MM.1S (cell line): ENCODE data around the gene PPM1K.

Experiments used
- DNase-seq: peaks from one replicate; pipeline ENCODE4 v3.0.0-alpha.2; 2015
- H2AFZ ChIP-seq: fragments of 300-600 bp; sonication (generic); 2 replicates; pipeline ENCODE4 v1.6.0; 2016; ENCODE audit warnings: antibody characterized with exemption, low read length
- H3F3A ChIP-seq: fragments of 300-600 bp; sonication (generic); 2 replicates; pipeline ENCODE4 v1.6.1; 2016; ENCODE audit warnings: mild to moderate bottlenecking, antibody characterized with exemption, low read length, moderate library complexity, mixed read lengths; ENCODE audit not compliant: insufficient read depth
- H3K27ac ChIP-seq: fragments of 300-600 bp; sonication (generic); 2 replicates; pipeline ENCODE4 v1.5.1; 2016; ENCODE audit warnings: mild to moderate bottlenecking, low read length
- H3K27me3 ChIP-seq: fragments of 300-600 bp; sonication (generic); replicated peaks from 2 replicates; pipeline ENCODE4 v1.6.0; 2016; ENCODE audit warnings: low read length; ENCODE audit not compliant: insufficient read depth
- H3K36me3 ChIP-seq: fragments of 300-600 bp; sonication (generic); replicated peaks from 2 replicates; pipeline ENCODE4 v1.6.1; 2016; ENCODE audit warnings: mild to moderate bottlenecking, low read length, mixed read lengths; ENCODE audit not compliant: insufficient read depth
- H3K4me1 ChIP-seq: fragments of 300-600 bp; sonication (generic); 2 replicates; pipeline ENCODE4 v1.6.1; 2016; ENCODE audit warnings: low read length, mixed read lengths
- H3K4me2 ChIP-seq: fragments of 300-600 bp; sonication (generic); 2 replicates; pipeline ENCODE4 v1.6.0; 2016; ENCODE audit warnings: low read depth, low read length
- H3K4me3 ChIP-seq: fragments of 300-600 bp; sonication (generic); 2 replicates; pipeline ENCODE4 v1.5.1; 2016; ENCODE audit warnings: low read length, mixed read lengths
- H3K79me2 ChIP-seq: fragments of 300-600 bp; sonication (generic); 2 replicates; pipeline ENCODE4 v1.6.1; 2016; ENCODE audit warnings: mixed run types, low read length, mixed read lengths
- H3K9ac ChIP-seq: fragments of 300-600 bp; sonication (generic); 2 replicates; pipeline ENCODE4 v1.6.1; 2016; ENCODE audit warnings: low read length, mixed read lengths
- H3K9me2 ChIP-seq: fragments of 300-600 bp; sonication (generic); replicated peaks from 2 replicates; pipeline ENCODE4 v1.6.1; 2016; ENCODE audit warnings: mild to moderate bottlenecking, low read length, mixed read lengths; ENCODE audit not compliant: insufficient read depth
- H3K9me3 ChIP-seq: fragments of 300-600 bp; sonication (generic); replicated peaks from 2 replicates; pipeline ENCODE4 v1.6.1; 2016; ENCODE audit warnings: mild to moderate bottlenecking, low read length, mixed read lengths; ENCODE audit not compliant: insufficient read depth
- H4K20me1 ChIP-seq: fragments of 300-600 bp; sonication (generic); 2 replicates; pipeline ENCODE4 v1.6.1; 2016; ENCODE audit warnings: mild to moderate bottlenecking, low read length, moderate library complexity, mixed read lengths; ENCODE audit not compliant: insufficient read depth
- CTCF ChIP-seq: fragments of 300-600 bp; sonication (generic); IDR thresholded peaks from 2 replicates; pipeline ENCODE4 v1.5.1; 2016; ENCODE audit warnings: antibody characterized with exemption, low read length, mixed read lengths
- EZH2 ChIP-seq: fragments of 300-600 bp; sonication (generic); optimal IDR thresholded peaks from 2 replicates; pipeline ENCODE3; 2017; ENCODE audit warnings: low read depth, mild to moderate bottlenecking, antibody characterized with exemption, low read length, mixed read lengths
- EZH2phosphoT487 ChIP-seq: fragments of 300-600 bp; sonication (generic); IDR thresholded peaks from 2 replicates; pipeline ENCODE4 v1.6.1; 2018; ENCODE audit warnings: antibody characterized with exemption, low read length

The PPM1K gene

GRCh38 chr4:88255111-88255510, 29.2 kb downstream of the PPM1K start:
- no peaks in the 10 kb centered on the region for H3K4me1 ChIP-seq
- H3F3A ChIP-seq: no peaks in the 10 kb centered on the region
- H3K27ac ChIP-seq: no peak overlapping the region
- H2AFZ ChIP-seq: no peak overlapping the region
- no peaks in the 10 kb centered on the region for H3K27me3 ChIP-seq
- H3K9me3 ChIP-seq: no peaks in the 10 kb centered on the region
- H3K4me3 ChIP-seq: no peak overlapping the region
- H3K4me2 ChIP-seq: no peak overlapping the region
- no peaks in the 10 kb centered on the region for H3K9me2 ChIP-seq
- no peak overlapping the region for H3K9ac ChIP-seq
- no peak for TF ChIP-seq EZH2phosphoT487
- no peak for TF ChIP-seq CTCF
- TF ChIP-seq EZH2: no peak
- no peaks in the 10 kb centered on the region for H4K20me1 ChIP-seq
- no peaks in the 10 kb centered on the region for H3K36me3 ChIP-seq
- H3K79me2 ChIP-seq: no peaks in the 10 kb centered on the region
- no peak for DNase-seq

- DNase-seq: no peak
- no peaks in the 10 kb centered on the region for H3K9me2 ChIP-seq
- TF ChIP-seq EZH2phosphoT487 (no peak), CTCF (no peak), EZH2 (no peak)
These were observed 32.4 kb downstream of the PPM1K start for GRCh38 chr4:88251924-88252323.

DNA sequence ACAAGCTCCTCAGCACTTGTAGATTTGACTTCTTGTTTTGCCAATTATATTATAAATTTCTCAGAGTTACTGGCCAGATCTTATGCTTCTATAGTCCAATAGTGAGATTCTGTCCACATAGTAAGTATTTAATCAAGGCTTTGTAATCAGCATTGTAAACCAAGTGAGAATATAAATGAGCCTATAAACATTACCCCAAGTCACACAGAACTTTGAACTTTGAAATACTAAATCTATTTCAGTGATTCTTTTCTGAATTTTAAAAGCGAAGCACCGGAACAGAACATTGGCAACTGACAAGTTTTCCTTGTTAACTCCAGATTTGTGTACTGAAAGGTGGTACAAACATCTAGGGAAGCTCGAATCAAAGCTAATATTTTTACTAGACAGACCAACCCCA, 37.2 kb downstream of the PPM1K start:
- no peak overlapping the region for H2AFZ ChIP-seq
- DNase-seq: no peak
- H3K36me3 ChIP-seq: no peaks in the 10 kb centered on the region
- no peaks in the 10 kb centered on the region for H3K4me1 ChIP-seq
- no peak overlapping the region for H3K4me3 ChIP-seq
- no peaks in the 10 kb centered on the region for H3F3A ChIP-seq
- no peaks in the 10 kb centered on the region for H4K20me1 ChIP-seq
- H3K4me2 ChIP-seq: no peak overlapping the region
- H3K27me3 ChIP-seq: no peaks in the 10 kb centered on the region
- no peak overlapping the region for H3K27ac ChIP-seq
- H3K9me3 ChIP-seq: no peaks in the 10 kb centered on the region
- H3K9me2 ChIP-seq: no peaks in the 10 kb centered on the region
- H3K79me2 ChIP-seq: no peaks in the 10 kb centered on the region
- H3K9ac ChIP-seq: no peak overlapping the region
- TF ChIP-seq CTCF: no peak
- TF ChIP-seq EZH2phosphoT487: no peak
- TF ChIP-seq EZH2: no peak

More at GRCh38 chr4:88251924-88252323, 32.4 kb downstream of the PPM1K start:
- Histone ChIP-seq H4K20me1 (no peaks in the 10 kb centered on the region), H3K36me3 (no peaks in the 10 kb centered on the region), H3K79me2 (no peaks in the 10 kb centered on the region), H3K9me3 (no peaks in the 10 kb centered on the region), H3K4me3 (no peak overlapping the region), H3K9ac (no peak overlapping the region), H3K4me2 (no peak overlapping the region), H3F3A (no peaks in the 10 kb centered on the region), H3K27ac (no peak overlapping the region), H3K27me3 (no peaks in the 10 kb centered on the region), H3K4me1 (no peaks in the 10 kb centered on the region), H2AFZ (no peak overlapping the region)
